ENCODE data around the gene CPSF4L. TPM values are rescaled to one million over a fixed set of nuclear protein-coding genes. Genes with fewer than 3 reads are reported as not detected.

Gene CPSF4L
- total RNA-seq, 2 experiments from 2014 or later, result not detected

DNA sequence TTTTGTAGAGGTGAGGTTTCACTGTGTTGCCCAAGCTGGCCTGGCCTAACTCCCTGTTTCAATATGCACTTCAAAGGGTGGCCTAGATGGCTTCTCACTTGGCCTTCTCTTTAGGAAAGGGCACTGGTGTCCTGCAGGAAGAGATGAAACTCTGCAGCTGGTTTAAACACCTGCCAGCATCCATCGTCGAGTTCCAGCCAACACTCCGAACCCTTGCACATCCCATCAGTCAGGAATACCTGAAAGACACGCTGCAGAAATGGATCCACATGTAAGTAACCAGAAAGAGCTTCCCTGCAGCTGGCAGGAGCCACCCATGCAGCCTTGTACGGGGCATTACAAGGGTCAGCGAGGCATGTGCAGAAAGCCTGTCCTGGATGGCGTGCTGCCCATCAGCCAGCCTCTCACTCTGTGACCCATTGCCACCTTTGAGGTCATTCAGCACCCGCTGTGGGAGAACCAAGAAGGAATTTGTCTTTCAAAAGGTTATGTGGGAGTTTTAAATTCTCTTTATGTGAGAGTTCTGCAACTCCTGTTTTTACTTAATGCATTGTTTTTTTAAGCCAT is 61.8 kb downstream of the CPSF4L start:
- Mint-ChIP-seq H3K4me1 (peaks cover 27% of the 10 kb centered on the region), H3K9me3 (no peaks in the 10 kb centered on the region), H3K4me3 (no peak overlapping the region), H3K27ac (no peak overlapping the region), H3K36me3 (ENCODE audit: low read depth) (peaks cover 81% of the 10 kb centered on the region), H3K27me3 (no peaks in the 10 kb centered on the region)
- ChIA-PET POLR2A (no interaction called here), CTCF (no interaction called here)
- no peak for DNase-seq

DNA sequence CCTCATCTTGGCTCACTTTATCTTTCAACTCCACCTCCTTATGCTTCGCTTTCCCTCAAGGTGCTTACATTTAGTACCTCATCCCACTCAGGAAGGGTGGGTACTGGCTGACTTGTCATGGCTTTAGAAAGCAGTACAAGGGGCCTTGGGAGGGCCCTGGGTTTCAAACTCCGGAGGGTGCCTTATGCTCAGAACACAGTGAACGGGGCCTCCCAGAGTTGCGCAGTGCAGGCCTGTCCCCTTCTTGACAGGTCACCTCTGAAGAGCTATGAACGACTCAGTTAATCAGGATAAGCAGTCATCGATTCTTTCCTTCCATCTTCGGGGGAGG is 62.8 kb downstream of the CPSF4L start:
- no peak overlapping the region for H3K4me3 Mint-ChIP-seq
- H3K36me3 Mint-ChIP-seq (ENCODE audit: low read depth), result peaks cover 78% of the 10 kb centered on the region
- H3K9me3 Mint-ChIP-seq, result no peaks in the 10 kb centered on the region
- DNase-seq, result no peak
- no peak overlapping the region for H3K27ac Mint-ChIP-seq
- peaks cover 28% of the 10 kb centered on the region for H3K4me1 Mint-ChIP-seq
- H3K27me3 Mint-ChIP-seq, result no peaks in the 10 kb centered on the region
- ChIA-PET CTCF (no interaction called here), POLR2A (no interaction called here)

Other genes starting within 250 kb of the CPSF4L start
- gene SLC39A11, start 169.2 kb downstream of the CPSF4L start, total RNA-seq, result 10 to 100 TPM; 17.0 to 17.3 TPM
- gene SSTR2, start 96.9 kb downstream of the CPSF4L start, total RNA-seq, result under 1 TPM in 1 of 2 experiments, not detected in 1; 0.03 TPM
- 10 to 100 TPM; 30.4 to 32.9 TPM for gene COG1, start 68.8 kb downstream of the CPSF4L start, total RNA-seq
- gene CDC42EP4, start 50.1 kb upstream of the CPSF4L start, total RNA-seq, result 1 to 10 TPM; 3.6 to 3.8 TPM

Measured in activated CD4-positive, alpha-beta memory T cell treated with anti-CD3 and anti-CD28 coated beads, Interleukin-2, amount 10 ng/mL, durations not matched to agents 7 days and 5 days (primary cell).